GM19099 (cell line): ENCODE data around the gene SNX20.

Source experiments
- POLR2A ChIP-seq: IDR thresholded peaks from 3 replicates; pipeline ENCODE4 v1.6.1; 2011; ENCODE audit warnings: low read depth; ENCODE audit not compliant: insufficient read length; ENCODE audit errors: extremely low read depth

SNX20 gene

DNA sequence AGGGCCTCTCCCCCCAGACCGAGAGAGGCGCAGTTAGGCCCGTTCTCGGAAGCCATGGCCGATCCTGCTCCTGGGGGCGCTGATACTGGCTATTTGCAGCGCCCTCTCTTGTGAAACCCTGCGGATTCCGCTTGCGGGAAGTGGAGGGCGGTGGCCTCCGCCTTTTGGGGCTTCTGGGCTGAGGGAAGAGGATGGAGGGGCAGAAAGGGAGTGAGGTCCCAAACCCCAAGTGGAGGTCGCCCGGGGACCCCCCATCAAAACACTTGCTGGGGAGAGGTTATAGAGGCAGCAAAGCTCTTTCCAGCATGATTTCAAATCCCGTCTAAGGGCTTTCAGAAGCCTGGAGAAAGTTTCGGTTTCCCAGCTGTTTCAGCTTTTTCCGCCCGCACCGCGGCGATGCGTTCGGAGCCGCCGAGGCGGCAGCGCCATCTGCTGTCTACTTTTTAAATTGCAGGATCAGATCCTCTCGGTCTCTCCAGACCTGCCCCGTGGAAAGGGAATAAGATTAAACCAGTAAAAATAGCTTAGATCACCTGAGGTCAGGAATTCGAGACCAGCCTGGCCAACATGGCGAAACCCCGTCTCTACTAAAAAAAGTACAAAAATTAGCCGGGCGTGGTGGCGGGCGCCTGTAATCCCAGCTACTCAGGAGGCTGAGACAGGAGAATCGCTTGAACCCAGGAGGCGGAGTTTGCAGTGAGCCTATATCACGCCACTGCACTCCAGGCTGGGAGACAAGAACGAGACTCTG is 15.8 kb downstream of the SNX20 start:
- no peak for TF ChIP-seq POLR2A

DNA sequence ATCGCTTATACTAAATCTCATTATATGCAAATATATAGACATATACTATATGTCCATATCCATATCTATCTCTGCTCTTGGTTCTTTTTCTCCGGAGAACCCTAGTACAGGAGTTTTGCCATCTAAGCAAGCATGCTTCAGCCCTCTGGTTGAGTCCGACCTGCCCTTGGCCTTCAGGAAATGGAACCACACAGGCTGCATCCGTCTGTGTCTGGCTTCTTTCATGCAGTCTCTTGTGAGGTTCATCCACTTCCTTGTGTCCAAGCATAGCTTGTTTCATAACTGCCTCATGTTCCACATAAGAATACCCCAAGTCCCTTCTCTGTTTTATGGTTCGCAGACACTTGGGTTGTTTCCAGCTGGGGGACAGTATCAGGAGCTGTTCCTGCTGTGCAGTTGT is 16.8 kb downstream of the SNX20 start:
- no peak for TF ChIP-seq POLR2A

DNA sequence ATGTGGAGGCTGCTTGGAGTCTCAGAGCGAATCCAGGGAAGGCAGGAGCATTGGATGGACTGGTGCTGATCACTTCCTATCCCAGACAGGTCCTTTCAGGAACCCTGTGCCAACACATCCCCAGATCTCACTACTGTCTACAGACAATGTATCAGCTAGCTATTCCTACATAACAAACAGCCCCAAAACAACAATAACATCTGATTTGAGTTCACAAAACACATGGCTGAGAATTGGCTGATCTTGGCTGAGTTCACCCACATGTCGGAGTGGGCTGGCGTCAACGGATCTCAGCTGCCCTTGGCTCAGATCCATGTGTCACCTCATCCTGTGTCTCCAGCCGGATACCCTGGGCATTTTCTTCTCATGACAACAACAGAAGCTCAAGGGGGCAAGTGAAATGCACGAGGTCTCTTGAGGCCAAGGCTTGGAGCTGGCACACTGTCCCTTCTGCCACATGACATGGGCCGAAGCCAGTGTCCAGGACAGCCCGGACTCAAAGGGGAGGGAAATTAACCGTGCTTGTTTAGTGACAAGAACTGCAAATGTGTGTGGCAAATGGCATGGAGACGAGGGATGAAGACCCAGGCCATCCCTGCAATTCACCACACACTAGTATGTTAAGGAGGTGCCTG is 18.7 kb downstream of the SNX20 start:
- no peak for TF ChIP-seq POLR2A

DNA sequence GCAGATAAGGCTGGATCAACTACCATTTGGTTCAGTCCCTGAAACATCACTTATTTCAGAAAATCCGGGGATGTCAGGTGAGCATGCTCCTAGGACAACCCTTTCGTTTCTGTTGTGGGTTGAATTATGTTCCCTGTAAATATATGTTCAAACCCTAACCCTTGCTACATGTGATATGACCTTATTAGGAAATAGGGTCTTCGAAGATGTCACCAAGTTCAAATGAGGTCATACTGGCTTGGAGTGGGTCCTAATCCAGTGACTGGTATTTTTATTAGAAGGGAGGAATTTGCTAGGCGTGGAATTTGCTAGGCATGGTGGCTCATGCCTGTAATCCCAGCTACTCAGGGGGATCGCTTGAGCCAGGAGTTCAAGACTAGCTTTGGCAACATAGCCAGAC is 21.3 kb downstream of the SNX20 start:
- no peak for TF ChIP-seq POLR2A

DNA sequence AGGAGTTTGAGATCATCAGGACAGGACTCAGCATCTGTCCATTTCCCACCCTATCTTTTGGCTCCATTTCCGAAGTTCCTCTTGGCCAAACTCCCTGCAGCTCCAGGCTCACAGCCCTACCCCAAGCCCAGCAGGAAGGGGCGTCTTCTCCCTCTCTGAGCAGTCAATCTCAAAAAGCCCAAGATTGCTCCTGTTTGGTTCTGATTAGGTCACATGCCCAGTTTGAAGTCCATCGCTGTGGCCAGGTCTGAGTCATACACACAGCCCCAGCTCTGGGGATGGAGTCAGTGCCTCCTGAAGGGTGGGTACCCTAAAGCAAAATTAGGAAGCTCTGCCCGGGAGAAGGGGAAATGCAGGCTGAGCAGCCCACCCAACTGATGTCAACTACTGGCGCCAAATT is 23.9 kb downstream of the SNX20 start:
- TF ChIP-seq POLR2A, result no peak

DNA sequence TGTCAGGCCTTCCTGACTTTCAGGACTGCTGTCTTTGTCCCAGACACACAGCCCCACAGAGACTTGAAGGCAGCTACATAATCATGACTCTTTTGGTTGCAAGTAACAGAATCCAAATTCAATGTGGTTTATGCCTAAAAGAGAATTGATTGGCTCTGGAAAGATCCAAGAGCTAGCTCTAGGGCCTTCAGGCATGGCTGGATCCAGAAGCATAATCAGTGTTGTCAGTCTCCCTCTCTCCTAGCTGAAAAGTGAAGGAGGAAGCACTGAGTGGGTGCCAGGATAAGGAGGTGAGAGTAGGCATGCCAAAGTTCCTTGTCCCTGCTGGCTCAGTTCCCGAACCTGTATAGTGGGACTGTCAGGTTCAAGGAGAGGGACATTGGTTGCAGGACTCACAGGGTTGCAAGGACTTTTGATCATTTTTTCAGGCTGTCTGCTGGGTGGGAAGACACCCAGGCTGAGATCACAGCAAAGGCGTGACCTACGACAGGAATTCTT is 25.5 kb downstream of the SNX20 start:
- TF ChIP-seq POLR2A, result no peak

DNA sequence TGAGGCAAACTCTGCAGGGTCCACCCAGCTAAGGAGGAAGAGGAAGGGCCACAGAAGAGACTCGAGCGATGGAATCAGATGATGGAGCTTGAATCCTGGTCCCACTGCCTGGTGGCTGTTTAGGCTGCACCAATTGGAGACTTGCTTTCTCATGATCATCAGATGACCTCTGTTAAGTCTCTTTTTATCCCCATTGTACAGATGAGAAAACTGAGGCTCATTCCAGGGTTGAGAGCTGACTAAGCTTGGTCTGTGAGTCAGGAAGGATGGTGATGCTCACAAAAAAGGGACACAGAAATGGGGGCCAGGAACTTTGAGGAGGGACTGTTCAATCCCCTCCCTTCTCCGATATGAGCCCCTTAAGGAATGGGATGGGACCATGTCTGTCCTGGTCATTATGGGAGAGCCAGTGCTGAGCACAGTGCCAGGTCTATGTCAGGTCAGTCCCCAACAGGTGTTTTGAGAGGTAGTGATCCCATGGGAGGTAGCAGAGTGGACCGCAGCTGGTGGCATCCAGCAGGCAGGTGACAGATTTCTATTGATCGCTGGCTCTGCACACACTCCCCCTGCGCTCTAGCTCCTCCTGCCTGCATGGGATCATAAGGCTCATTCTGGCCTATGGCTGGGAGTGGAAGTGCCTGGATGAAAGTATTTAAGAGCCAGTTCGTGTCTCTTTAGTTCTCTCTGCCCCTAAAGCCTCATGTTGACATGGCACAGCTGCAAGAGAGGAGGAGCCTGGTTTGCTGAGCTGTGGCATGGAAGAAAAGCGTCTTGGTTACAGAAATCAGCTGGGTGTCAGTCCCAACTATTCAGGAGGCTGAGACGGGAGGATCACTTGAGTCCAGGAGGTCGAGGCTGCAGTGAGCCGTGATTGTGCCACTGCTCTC is 27.2 kb downstream of the SNX20 start:
- TF ChIP-seq POLR2A, result no peak

DNA sequence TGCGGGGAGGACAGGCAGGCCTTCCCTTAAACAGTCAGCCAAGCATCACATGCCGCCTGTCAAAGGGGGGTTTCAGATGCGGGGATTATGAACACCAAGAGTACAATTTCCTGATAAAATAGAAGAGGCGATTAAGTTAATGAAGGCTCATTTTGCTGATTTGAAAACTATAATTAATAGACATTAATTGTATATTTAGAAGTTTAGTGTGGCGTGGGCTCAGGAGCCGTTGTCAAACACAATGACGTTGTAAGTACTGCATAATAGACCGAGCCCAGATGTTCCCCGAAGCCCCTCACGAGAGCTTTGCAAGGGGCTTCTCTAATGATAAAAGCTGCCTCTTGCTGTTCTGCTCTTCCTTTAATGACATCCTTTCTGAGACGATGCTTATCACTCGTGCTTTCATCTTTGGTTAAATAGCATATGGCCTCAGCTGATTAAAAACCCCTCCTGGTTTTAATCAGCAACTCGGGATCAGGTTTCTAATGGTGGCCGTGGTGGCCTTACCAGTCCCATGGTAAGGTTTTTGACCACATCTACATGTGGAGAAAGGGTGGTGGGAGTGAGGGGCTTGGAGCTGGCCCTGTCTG is 28.2 kb downstream of the SNX20 start:
- TF ChIP-seq POLR2A, result no peak

DNA sequence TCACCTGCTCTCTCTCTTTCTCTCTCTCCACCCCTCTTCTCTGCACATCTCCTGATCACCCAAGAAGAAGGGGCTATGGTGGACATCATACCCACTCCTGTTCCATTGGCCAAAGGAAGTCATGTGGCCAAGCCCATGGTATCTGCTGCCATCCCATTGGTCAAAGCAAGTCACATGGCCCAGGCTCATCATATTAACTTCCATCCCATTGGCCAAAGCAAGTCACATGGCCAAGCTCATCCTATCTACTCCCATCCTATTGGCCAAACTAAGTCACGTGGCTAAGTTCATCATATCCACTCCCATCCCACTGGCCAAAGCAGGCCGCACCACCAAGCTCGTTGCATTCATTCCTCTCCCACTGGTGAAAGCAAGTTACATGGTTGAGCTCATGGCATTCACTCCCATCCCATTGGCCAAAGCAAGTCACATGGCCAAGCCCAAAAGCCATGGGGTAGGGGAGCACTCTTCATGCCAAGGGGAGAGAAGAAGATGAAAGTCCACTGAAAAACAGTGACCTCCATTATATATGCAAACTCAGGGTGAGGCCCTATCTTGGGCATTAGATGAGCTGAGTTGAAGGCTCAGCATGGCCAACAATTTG is 29.2 kb downstream of the SNX20 start:
- no peak for TF ChIP-seq POLR2A

DNA sequence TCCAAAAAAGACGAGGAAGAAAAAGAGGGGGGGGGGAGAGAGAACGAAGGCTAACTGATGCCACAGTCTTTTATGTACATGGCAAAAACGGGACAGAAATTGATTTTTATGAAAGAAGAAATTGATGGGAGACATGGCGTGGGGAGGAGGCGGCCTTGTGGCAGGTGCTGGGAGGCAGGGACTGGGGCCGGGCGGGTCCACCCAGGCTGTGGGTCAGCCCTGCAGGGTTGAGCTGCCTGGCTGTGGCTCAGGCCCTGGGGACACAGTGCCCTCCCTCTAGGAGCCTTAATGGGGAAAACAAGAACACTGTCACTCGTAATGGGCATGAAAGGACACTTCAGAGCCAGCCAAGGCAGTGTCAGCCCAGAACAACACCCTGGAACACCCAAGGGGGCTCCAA is 34.8 kb downstream of the SNX20 start:
- TF ChIP-seq POLR2A, result no peak

DNA sequence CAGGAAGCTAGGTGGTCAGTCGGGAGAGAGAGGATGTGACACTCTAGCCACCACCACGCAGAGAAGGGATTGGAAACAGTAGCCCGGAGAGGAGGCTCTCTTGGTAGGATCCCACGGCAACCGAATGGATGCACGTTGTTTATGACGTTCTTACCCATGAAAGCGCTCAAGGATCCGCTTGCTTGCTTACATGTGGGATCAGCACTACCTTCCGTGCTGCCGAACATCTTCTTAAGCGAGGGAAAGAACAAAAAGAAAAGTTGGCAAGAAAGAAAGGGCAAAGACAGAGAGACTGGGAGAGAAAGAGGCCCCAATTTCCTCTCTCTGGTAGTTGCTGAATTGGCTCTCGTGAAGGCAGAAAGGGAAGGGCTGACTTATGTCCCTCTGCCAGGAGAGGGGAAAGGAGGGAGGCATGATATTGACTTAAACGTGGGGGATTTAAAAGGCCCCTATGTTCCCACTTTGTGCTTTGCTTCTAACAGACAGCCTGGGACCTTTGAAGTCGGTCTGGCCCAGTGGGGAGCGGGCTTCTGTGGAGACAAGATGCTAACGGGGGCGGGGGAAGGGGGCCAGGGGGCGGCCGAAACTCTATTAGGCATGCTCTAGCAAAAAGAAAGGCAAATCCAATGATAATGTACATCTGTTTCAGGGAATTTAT is 35.4 kb downstream of the SNX20 start:
- TF ChIP-seq POLR2A, result no peak

DNA sequence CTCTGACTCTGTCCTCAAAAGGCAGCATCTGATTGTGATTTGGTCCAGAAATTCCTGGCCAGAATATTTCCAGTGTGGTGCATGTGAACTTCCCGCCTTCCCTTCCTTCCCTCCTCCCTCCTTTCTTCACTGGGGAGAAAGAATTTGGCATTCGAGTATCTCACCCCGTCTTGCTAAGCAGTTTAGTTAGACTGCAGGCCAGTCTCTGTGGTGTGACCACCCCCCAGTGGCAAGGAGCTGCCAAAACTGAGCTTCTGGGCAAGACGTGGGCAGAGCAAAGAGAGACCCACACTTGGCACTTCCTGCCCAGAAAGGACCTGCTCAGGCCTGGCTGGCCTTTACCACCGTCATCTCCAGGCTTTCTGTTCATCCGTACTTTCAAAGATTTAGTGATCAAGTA is 36.4 kb downstream of the SNX20 start:
- TF ChIP-seq POLR2A, result no peak

DNA sequence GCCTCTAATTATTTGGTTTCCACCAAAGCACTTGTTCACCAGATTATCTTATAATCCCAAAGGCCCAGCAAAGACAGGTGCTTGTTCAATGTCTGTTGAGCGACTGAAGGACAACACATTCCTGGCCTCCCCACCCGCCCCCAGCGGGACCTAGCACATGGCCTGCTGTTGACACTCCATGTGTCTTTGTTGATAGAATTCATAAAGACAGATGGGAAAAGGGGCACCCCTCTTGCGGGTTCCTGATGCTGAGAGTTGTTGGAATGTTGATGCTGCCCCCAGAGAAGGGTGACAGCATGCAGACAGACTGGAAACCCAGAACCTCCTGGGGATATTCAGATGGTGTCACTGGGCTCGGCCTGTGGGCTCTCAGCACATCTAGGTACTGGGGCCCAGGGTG is 36.9 kb downstream of the SNX20 start:
- TF ChIP-seq POLR2A, result no peak

DNA sequence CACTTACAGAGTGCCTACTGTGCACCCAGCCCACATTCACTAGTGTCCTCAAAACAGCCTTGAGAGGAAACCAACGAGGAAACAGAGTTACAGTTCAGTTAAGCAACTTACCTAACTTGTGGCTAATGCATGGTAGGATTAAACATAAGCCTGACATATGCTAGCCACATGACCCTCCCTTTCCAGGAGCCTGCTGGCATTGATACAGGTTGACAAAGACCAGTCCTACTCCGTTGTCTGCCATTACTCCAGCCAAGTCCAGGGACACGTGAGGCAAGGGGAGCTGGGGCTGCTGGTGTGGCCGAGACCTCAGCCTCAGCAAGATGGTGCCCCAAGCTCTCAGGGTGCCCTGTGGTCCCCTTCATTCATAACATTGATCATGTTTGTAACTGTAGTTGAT is 37.9 kb downstream of the SNX20 start:
- no peak for TF ChIP-seq POLR2A
